GM12872 (cell line): Measurements from ENCODE around the gene NAV3.
A peak's percentile ranks its signal among the peaks of the same experiment; 100 is the strongest.

Experiments used
- TF ChIP-seq, protein P1 (sequence below): IDR thresholded peaks from 3 replicates; pipeline ENCODE4 v1.5.1; 2011; ENCODE audit warnings: low read depth, mild to moderate bottlenecking, low read length, moderate library complexity; ENCODE audit not compliant: insufficient read depth

Gene NAV3

DNA sequence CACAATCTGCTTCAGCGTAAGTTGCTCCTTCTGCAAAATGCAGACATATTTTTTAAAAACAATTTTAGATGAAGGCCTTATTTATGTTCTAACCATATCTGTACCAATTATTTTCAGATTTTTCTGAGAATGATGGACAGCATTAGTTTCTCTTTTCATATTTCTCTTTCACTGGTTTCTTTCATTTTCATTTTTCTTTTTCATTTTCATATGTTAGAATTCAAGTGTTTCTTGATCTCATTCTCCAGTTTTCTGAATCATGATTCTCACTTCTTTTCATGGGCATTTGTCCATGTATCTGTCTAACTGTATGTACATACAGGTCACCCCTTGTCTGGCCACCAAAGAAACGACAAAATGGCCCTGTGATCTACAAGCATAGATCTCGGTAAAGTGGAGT lies 346.6 kb downstream of the NAV3 start:
- TF ChIP-seq, protein P1, sequence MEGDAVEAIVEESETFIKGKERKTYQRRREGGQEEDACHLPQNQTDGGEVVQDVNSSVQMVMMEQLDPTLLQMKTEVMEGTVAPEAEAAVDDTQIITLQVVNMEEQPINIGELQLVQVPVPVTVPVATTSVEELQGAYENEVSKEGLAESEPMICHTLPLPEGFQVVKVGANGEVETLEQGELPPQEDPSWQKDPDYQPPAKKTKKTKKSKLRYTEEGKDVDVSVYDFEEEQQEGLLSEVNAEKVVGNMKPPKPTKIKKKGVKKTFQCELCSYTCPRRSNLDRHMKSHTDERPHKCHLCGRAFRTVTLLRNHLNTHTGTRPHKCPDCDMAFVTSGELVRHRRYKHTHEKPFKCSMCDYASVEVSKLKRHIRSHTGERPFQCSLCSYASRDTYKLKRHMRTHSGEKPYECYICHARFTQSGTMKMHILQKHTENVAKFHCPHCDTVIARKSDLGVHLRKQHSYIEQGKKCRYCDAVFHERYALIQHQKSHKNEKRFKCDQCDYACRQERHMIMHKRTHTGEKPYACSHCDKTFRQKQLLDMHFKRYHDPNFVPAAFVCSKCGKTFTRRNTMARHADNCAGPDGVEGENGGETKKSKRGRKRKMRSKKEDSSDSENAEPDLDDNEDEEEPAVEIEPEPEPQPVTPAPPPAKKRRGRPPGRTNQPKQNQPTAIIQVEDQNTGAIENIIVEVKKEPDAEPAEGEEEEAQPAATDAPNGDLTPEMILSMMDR = no peak

DNA sequence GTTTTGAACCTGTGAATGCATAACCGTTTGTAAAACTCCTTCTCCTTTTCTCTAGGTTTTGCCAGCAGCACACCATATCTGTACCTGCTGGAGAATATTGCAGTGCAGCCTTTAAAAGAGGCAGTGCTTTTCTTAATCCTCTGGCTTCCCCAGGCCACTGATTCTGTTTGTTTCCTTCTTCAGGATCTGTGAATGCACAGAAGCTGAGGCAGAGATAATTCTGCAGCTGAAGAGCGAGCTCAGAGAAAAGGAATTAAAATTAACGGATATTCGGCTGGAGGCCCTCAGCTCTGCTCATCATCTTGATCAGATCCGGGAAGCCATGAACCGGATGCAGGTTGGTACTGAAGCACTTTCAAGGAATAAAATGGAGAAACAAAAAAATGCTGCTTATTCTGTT lies 348.7 kb downstream of the NAV3 start:
- TF ChIP-seq, protein P1 = no peak

GRCh38 chr12:78181544-78182162 lies 351.0 kb downstream of the NAV3 start:
- TF ChIP-seq, protein P1 = peak; percentile 26; the same call in 1 of the 3 replicates

DNA sequence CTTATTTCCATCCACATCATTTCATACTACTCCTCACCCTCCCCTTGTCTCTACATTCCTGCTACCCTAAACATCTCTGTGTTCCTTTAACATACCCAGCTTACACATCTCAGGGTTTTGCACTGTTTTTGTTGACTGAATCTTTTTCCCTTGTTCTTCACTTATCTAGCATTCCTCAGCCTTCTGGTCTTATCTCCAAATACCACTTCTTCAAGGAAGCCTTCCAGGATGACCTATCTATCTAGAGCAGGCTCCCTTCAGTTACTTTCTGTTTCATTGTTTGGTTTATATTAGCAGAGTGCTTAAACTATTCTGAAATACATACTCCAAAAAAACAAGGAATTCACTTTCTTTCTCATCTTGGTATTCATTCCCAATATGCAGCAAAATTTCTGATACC lies 353.1 kb downstream of the NAV3 start:
- TF ChIP-seq, protein P1 = no peak

DNA sequence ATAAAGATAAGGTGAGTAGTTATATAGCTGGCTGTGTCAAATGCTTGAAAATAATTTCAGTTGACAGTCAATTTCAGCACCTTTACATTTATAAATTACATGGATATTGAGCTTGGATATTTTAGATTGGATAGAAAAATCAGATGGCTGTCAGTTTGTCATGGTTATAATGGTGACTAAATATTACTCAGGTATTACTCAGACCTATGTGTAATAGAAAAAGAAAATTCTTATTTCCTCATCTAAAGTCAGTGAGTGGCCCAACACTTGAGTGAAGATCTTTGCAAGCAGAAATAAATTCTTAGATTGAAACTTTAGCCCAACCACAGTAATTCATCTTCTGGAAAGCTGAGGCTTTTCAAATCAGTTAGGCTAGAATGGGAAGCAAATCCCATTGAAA lies 354.4 kb downstream of the NAV3 start:
- TF ChIP-seq, protein P1 = no peak

- TF ChIP-seq, protein P1 = no peak
Measured at GRCh38 chr12:78185651-78186050, 355.0 kb downstream of the NAV3 start.

DNA sequence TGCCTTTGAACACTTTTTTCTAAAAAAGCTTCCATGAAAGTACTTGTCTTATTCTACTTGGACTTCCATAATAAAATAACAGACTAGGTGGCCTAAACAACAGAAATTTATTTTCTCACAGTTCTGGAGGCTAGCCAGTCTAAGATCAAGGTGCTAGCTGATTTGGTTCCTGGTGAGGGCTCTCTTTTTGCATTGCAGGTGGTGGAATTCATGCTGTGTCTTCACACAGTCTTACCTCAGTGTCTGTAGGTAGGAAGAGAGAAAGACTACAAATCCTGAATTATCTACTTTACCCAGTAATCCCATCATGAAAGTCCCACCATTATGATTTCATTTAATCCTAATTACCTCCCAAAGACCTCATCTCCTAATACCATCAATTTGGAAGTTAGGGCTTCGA lies 356.0 kb downstream of the NAV3 start:
- TF ChIP-seq, protein P1 = no peak
